NCI-H510A treated with DMSO at 0.1 percent for 48 hours (cell line): Measurements from ENCODE around the gene SPRED1.

Source experiments
- DNase-seq: peaks from one replicate; lab custom pipeline; 2025; lab: John Stamatoyannopoulos, UW

SPRED1 gene

GRCh38 chr15:38252481-38253350, at the start of gene SPRED1:
TSS of gene SPRED1 (plus strand) at chr15:38252836. CDS start at chr15:38253186, 350 bp downstream.
- DNase-seq = peak; percentile 12

- no peak for DNase-seq
Observed at GRCh38 chr15:38205526-38206272, 46.9 kb upstream of the SPRED1 start.

- no peak for DNase-seq
Observed at GRCh38 chr15:38207621-38208020, 45.0 kb upstream of the SPRED1 start.

GRCh38 chr15:38208206-38208605, 44.4 kb upstream of the SPRED1 start:
- DNase-seq = no peak

GRCh38 chr15:38208779-38209178, 43.9 kb upstream of the SPRED1 start:
- no peak for DNase-seq

GRCh38 chr15:38211249-38211648, 41.4 kb upstream of the SPRED1 start:
- DNase-seq = no peak

- DNase-seq = no peak
Observed at GRCh38 chr15:38211811-38212210, 40.8 kb upstream of the SPRED1 start.

GRCh38 chr15:38212729-38213351, 39.8 kb upstream of the SPRED1 start:
- no peak for DNase-seq

- no peak for DNase-seq
Observed at GRCh38 chr15:38213356-38213755, 39.3 kb upstream of the SPRED1 start.

GRCh38 chr15:38215707-38216106, 36.9 kb upstream of the SPRED1 start:
- DNase-seq = no peak

- DNase-seq = peak; percentile 20
Observed at GRCh38 chr15:38216763-38217162, 35.9 kb upstream of the SPRED1 start.

- DNase-seq = no peak
Observed at GRCh38 chr15:38217191-38217595, 35.4 kb upstream of the SPRED1 start.

- no peak for DNase-seq
Observed at GRCh38 chr15:38217788-38218609, 34.6 kb upstream of the SPRED1 start.

GRCh38 chr15:38220606-38221273, 31.9 kb upstream of the SPRED1 start:
- no peak for DNase-seq

GRCh38 chr15:38224486-38224885, 28.1 kb upstream of the SPRED1 start:
- DNase-seq = no peak

- DNase-seq = no peak
Observed at GRCh38 chr15:38225381-38225780, 27.3 kb upstream of the SPRED1 start.

GRCh38 chr15:38226608-38227266, 25.9 kb upstream of the SPRED1 start:
- DNase-seq = no peak

- DNase-seq = no peak
Observed at GRCh38 chr15:38227941-38228340, 24.7 kb upstream of the SPRED1 start.

- no peak for DNase-seq
Observed at GRCh38 chr15:38228618-38229017, 24.0 kb upstream of the SPRED1 start.

GRCh38 chr15:38229705-38230310, 22.8 kb upstream of the SPRED1 start:
- no peak for DNase-seq
